Uterus (tissue), 4 donors: ENCODE data around the gene CDH12. TPM values are rescaled to one million over a fixed set of nuclear protein-coding genes. Genes with fewer than 3 reads are reported as not detected.

Experiments used
- DNase-seq, 2 donors: peaks; one replicate each; pipeline ENCODE4 v3.0.0-alpha.2; 2019 to 2020
- H3K27ac ChIP-seq, 2 donors: fragments of 200-600 bp; sonication (generic); 1 replicate in 1 of 2; 2 replicates in 1 of 2; pipeline ENCODE4 v1.5.1; 2016 to 2018
- H3K27me3 ChIP-seq, 2 donors: fragments of 200-600 bp; sonication (generic); one replicate each; pipeline ENCODE4 v1.5.1; 2018 to 2019; ENCODE audit warnings: control low read depth in 1 of 2
- H3K36me3 ChIP-seq, 2 donors: fragments of 200-600 bp; sonication (generic); one replicate each; pipeline ENCODE4 v1.5.1; 2019; ENCODE audit warnings: control low read depth in 1 of 2
- H3K4me1 ChIP-seq, 2 donors: fragments of 200-600 bp; sonication (generic); one replicate each; pipeline ENCODE4 v1.5.1; 2018 to 2019; ENCODE audit warnings: control low read depth in 1 of 2
- H3K4me3 ChIP-seq, 2 donors: fragments of 200-600 bp; sonication (generic); 1 replicate in 1 of 2; 2 replicates in 1 of 2; pipeline ENCODE4 v1.5.1; 2018 to 2019; ENCODE audit warnings: mild to moderate bottlenecking in 1 of 2
- H3K9me3 ChIP-seq, 2 donors: fragments of 200-600 bp; sonication (generic); one replicate each; pipeline ENCODE4 v1.5.1; 2019; ENCODE audit warnings: control low read depth in 1 of 2
- POLR2A ChIP-seq, 2 donors: fragments of 450-650 bp; IDR thresholded peaks; one replicate each; pipeline ENCODE4 v1.6.1; 2016; ENCODE audit warnings: antibody characterized with exemption in 2 of 2, mild to moderate bottlenecking in 1 of 2, moderate library complexity in 1 of 2
- intact Hi-C: fragments of 100-400 bp; cut with DNase I; formaldehyde crosslinking; loops from one replicate; pipeline ENCODE4 v1.15.1; 2023; ENCODE audit warnings: low total_unique reads
- total RNA-seq, 4 donors: library from RNA; depleted of rRNA in 3 of 4; stranded (reverse); fragments of >200 nt in 3 of 4; gene quantifications; one replicate each; pipeline versions ENCODE4 v1.1.0 to v1.2.4, GENCODE V29; 2014 to 2023
- TF ChIP-seq, protein P1 (sequence below), 4 experiments: fragments of 200-600 bp in 2 of 4; fragments of 450-650 bp in 2 of 4; sonication (generic) in 2 of 4; IDR thresholded peaks; one replicate each; pipeline ENCODE4 v1.5.1; 2016 to 2019; ENCODE audit warnings: antibody characterized with exemption in 4 of 4, mild to moderate bottlenecking in 2 of 4, moderate library complexity in 1 of 4
- donor health status: DM: yes; HTN: yes; CAD: no.

The CDH12 gene
- total RNA-seq, 4 donors from 2014 or later: 0.37 to 2.0 TPM; not detected in 2

DNA sequence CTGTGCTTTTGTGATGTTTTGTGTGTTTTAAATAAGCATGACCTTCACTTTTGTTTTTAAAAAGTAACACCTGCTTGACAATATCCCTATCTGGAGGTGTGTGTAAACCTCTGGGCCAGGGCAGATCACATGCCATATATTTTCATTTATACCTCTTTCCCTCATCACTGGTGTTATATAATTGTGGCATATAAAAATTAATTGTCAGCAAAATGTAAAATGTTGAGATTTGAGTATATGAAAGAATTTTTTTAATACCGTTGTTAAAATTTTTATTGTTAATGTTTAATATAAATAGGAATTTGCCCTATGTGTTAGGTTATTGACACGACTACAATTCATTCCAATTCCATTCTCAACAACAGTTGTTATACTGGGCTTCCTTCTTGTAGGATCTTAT, 6.5 kb downstream of the CDH12 start:
- no peak overlapping the region for H3K27ac ChIP-seq
- no peak for DNase-seq
- no peak overlapping the region for H3K4me3 ChIP-seq
- H3K4me1 ChIP-seq: no peaks in the 10 kb centered on the region
- peaks cover 0 to 12% of the 10 kb centered on the region in 2 donors for H3K27me3 ChIP-seq
- intact Hi-C loops: no loop called here
- H3K36me3 ChIP-seq: no peaks in the 10 kb centered on the region
- no peaks in the 10 kb centered on the region for H3K9me3 ChIP-seq
- TF ChIP-seq, protein P1, sequence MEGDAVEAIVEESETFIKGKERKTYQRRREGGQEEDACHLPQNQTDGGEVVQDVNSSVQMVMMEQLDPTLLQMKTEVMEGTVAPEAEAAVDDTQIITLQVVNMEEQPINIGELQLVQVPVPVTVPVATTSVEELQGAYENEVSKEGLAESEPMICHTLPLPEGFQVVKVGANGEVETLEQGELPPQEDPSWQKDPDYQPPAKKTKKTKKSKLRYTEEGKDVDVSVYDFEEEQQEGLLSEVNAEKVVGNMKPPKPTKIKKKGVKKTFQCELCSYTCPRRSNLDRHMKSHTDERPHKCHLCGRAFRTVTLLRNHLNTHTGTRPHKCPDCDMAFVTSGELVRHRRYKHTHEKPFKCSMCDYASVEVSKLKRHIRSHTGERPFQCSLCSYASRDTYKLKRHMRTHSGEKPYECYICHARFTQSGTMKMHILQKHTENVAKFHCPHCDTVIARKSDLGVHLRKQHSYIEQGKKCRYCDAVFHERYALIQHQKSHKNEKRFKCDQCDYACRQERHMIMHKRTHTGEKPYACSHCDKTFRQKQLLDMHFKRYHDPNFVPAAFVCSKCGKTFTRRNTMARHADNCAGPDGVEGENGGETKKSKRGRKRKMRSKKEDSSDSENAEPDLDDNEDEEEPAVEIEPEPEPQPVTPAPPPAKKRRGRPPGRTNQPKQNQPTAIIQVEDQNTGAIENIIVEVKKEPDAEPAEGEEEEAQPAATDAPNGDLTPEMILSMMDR (IDR thresholded peaks at IDR 0.05): no peak
- no peak for TF ChIP-seq POLR2A (IDR thresholded peaks at IDR 0.05)

DNA sequence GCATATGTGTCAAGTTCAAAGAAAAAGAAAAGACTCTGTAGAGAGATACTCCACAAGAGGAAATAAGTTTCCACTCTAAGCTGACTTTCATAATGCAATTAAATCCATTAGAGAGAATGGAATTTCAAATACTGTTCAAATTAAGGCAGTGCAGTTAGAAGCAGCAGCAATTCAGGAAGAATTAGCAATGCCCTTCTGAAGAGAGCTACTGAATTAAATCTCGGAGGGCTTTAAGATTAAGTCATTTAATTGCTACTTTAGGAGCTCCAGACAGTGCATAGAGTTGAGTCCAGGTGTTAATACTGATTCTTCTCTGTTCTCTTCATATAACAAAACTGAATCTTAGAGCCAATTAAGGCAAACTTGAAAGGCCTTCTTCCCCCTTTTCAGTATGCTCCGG, 8.5 kb downstream of the CDH12 start:
- Histone ChIP-seq H3K9me3 (no peaks in the 10 kb centered on the region), H3K4me1 (no peaks in the 10 kb centered on the region), H3K4me3 (no peak overlapping the region), H3K27ac (no peak overlapping the region), H3K36me3 (no peaks in the 10 kb centered on the region), H3K27me3 (no peaks in the 10 kb centered on the region)
- DNase-seq: no peak
- intact Hi-C loops: no loop called here
- TF ChIP-seq, protein P1 (IDR thresholded peaks at IDR 0.05): no peak
- TF ChIP-seq POLR2A (IDR thresholded peaks at IDR 0.05): no peak

DNA sequence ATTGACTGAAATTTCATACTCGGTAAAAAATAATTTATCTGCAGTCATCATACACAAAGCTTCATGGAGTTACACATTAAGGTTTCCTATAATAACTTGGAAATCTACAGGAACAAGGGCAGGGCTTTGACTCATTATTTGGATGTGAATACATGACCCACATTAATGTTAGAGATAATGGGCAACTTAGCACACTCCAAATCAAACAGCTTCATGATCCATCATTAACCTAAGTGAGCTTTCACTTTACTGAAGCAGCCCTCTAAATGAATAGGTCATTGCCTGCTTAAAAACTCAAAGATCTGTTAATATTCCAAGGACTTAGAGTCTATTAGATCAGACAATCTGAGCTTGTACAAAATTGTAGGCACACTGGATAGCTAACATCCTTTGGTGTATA, 9.0 kb downstream of the CDH12 start:
- H3K36me3 ChIP-seq: no peaks in the 10 kb centered on the region
- no peaks in the 10 kb centered on the region for H3K27me3 ChIP-seq
- H3K4me1 ChIP-seq: no peaks in the 10 kb centered on the region
- intact Hi-C loops: no loop called here
- TF ChIP-seq POLR2A (IDR thresholded peaks at IDR 0.05): no peak
- TF ChIP-seq, protein P1 (IDR thresholded peaks at IDR 0.05): no peak
- no peaks in the 10 kb centered on the region for H3K9me3 ChIP-seq
- DNase-seq: no peak
- H3K27ac ChIP-seq: no peak overlapping the region
- H3K4me3 ChIP-seq: no peak overlapping the region

DNA sequence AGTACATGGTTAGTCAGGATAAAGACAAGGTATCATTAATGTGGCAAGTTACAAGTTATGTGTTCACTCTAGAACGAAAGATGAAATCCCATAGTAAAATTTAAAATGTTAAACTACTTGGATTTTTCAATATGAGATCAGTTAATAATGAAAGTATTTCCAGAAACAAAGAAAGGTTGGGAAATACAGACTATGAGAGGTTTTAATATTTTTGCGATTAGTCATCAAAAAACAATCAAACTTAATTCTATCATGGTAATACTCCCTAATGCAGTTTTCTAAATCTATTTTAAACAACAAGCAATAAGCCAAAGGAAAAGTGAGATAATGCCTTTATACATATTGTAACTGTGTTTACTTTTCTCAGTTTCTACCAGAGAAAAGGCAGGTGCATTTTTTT, 10.6 kb downstream of the CDH12 start:
- TF ChIP-seq, protein P1 (IDR thresholded peaks at IDR 0.05): no peak
- TF ChIP-seq POLR2A (IDR thresholded peaks at IDR 0.05): no peak
- no peak overlapping the region for H3K4me3 ChIP-seq
- no peak for DNase-seq
- intact Hi-C loops: no loop called here
- H3K9me3 ChIP-seq: no peaks in the 10 kb centered on the region
- H3K4me1 ChIP-seq: no peaks in the 10 kb centered on the region
- H3K36me3 ChIP-seq: no peaks in the 10 kb centered on the region
- no peak overlapping the region for H3K27ac ChIP-seq
- H3K27me3 ChIP-seq: no peaks in the 10 kb centered on the region

DNA sequence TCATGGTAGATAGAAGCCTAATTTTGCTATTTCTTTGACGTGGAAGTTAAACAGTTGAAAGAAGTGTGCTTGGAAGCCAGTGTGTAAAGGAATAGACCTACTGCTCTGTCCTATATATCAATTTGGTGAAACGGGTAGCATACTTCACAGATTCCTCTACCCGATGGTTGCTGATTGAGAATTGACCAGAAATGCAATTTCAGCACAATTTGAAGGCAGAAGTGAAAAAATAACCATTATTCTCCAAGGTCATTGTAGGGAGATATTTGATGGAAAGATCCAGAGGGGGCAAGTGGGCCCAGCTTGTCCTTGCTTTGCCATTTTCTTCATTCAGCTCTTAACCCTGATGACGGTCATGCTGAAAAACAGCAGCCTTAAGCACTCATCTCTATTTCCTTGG, 15.3 kb downstream of the CDH12 start:
- intact Hi-C loops: no loop called here
- Histone ChIP-seq H3K36me3 (no peaks in the 10 kb centered on the region), H3K27ac (no peak overlapping the region), H3K4me1 (no peaks in the 10 kb centered on the region), H3K4me3 (no peak overlapping the region), H3K27me3 (no peaks in the 10 kb centered on the region), H3K9me3 (no peaks in the 10 kb centered on the region)
- TF ChIP-seq, protein P1 (IDR thresholded peaks at IDR 0.05): no peak
- TF ChIP-seq POLR2A (IDR thresholded peaks at IDR 0.05): no peak
- DNase-seq: no peak
